NOMO-1 treated with dmso at 0.1 percent for 144 hours (cell line): ENCODE data around the gene AEN.
A peak's percentile ranks its signal among the peaks of the same experiment; 100 is the strongest.
"Not testable (repeated sequence)": the region's sequence is repeated elsewhere in the genome, so short reads cannot be mapped to it uniquely, and the experiment has no call there.

ENCODE experiments used
- DNase-seq: peaks from one replicate; lab custom pipeline; 2025; ENCODE audit not compliant: unreplicated experiment; lab: John Stamatoyannopoulos, UW

The AEN gene

GRCh38 chr15:88630798-88631463 is 9.8 kb downstream of the AEN start:
- DNase-seq, result no peak

- DNase-seq, result no peak
These were observed 10.4 kb downstream of the AEN start for GRCh38 chr15:88631464-88632028.

- DNase-seq, result not testable (repeated sequence)
These were observed 11.7 kb downstream of the AEN start for GRCh38 chr15:88632797-88633196.

DNA sequence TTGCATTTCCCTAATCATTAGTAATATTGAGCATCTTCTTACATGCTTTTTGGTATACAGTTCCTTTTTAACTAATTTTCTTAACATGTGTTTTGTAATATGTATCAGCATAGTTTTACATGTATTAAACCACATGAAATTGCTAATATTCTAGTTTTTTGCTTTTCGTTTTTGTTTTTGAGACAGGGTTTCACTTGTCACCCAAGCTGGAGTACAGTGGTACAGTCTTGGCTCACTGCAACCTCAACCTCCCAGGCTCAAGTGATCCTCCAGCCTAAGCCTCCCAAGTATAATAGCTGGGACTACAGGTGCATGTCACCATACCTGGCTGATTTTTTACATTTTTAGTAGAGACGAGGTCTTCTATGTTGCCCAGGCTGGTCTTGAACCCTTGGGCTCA is 13.3 kb downstream of the AEN start:
- no peak for DNase-seq

GRCh38 chr15:88635318-88635717 is 14.2 kb downstream of the AEN start:
- no peak for DNase-seq

DNA sequence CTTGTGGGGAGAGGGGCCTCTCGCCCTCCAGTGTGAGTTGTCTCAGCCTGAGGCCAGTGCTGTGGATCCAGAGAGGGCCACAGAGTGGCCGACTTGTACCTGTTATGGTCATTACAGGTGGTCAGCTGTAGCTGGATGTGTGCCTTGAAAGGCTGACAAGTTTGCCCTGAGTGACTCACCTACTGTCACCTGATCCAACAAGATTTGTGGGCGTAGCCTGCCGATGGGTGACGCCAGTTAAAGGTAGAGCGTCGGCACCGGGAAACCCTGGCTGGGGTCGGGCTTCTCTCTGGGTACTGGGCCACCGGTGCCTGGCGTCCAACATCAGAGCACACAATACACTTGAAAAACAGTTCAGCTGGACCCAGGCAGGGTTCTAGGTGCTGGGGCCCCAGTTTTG is 14.9 kb downstream of the AEN start:
- DNase-seq, result no peak

DNA sequence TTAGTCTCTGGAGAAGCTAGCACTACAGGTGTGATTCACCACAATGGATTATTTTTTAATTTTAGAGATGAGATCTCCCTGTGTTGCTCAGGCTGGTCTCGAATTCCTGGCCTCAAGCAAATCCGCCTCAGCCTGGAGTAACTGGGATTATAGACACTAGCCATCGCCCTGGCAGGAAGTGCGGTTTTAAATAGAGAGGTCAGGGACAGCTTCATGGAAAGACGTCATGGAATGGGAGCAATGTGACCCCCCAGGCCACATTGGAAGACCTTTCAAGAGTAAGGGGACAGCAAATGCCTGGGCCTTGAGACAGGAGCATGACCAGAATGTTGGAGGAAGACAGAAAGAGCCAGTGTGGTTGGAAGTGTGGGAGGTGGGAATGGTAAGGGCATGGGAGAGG is 15.5 kb downstream of the AEN start:
- no peak for DNase-seq

DNA sequence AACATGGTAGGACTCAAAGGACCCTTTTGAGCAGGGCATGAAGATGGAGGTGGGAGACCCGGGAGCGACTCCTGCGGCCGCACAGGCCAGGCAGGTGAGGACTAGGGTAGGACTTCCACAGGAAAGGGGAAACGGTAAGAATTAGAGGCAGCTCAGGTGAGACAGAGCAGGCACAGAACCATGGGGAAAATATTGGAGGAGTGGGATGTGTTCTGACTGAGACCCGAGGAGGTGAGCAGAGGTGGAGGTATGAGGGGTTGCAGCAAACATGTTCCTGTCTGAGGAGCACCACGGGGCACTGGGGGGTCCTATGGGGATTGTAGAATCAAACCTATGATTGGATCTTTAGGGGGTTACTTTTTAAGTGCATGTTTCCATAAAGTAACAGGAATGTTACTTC is 16.3 kb downstream of the AEN start:
- no peak for DNase-seq

DNA sequence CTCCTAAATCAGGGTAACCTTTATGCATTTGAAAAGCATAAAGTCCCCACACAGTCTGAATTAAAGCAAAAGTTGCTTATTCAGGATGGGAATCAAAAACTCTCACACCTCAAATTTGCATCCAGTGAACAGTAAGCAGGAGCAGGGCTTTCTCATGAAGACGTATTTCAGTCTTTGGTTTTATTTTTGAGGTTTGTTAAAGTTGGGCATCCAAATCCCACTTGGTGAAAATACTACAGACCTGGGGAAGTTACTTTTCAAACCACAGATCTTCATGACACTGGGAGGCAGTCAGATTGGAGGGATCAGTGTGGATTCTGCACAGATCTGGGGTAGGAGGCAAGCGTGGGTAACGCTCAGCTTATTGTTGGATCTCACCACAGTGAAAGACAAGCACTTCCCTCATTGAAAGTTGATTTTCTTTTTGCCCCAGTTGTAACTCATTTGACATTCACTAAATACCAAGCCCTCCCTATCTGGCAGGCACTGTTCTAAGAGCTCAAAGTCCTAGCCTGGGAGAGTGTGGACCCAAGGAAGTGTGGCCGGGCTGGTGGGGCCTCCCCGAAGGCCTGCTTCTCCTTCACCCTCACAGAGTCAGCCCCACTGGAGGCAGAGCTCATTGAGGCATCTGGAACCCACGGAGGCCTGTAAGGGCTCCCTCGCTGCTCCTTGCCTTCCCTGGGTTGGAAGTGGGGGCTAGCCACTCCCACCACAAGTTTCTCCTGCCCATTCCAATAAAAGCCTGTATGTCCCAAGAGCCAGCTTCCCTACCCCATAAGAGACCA is 16.9 kb downstream of the AEN start:
- no peak for DNase-seq

GRCh38 chr15:88638626-88639372 is 17.7 kb downstream of the AEN start, which contains the start of gene ISG20:
Gene ISG20 (plus strand): TSS chr15:88639016. CDS start chr15:88639367, 351 bp downstream.
- peak; percentile 90 for DNase-seq

- no peak for DNase-seq
These were observed 20.9 kb downstream of the AEN start for GRCh38 chr15:88641959-88642452.

GRCh38 chr15:88642514-88642913 is 21.4 kb downstream of the AEN start:
- DNase-seq, result not testable (repeated sequence)

DNA sequence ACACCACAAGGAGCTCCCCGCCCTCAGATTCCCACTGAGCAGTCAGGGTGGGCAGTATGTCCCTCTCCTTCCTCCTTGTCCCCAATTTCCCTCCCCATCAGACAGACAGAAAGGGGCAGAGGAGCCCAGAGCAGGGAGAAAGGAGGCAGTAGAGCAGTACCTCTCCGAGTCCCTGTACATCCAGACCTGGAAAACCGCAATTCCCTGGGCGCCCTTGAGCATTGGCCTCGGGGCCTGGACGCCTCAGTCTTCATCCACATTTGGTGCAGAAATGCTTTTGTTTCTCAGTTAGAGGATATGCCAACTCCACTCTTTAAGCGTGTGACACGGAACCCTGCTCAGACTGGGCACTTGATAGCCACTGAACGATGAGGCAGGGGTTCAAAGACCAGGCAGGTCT is 23.6 kb downstream of the AEN start:
- DNase-seq, result no peak

GRCh38 chr15:88645171-88646087 is 24.3 kb downstream of the AEN start:
- DNase-seq, result no peak

GRCh38 chr15:88646088-88646405 is 24.9 kb downstream of the AEN start:
- DNase-seq, result no peak

- no peak for DNase-seq
These were observed 25.8 kb downstream of the AEN start for GRCh38 chr15:88646951-88647350.

- no peak for DNase-seq
These were observed 26.4 kb downstream of the AEN start for GRCh38 chr15:88647351-88648105.

GRCh38 chr15:88648357-88649214 is 27.4 kb downstream of the AEN start:
- no peak for DNase-seq

DNA sequence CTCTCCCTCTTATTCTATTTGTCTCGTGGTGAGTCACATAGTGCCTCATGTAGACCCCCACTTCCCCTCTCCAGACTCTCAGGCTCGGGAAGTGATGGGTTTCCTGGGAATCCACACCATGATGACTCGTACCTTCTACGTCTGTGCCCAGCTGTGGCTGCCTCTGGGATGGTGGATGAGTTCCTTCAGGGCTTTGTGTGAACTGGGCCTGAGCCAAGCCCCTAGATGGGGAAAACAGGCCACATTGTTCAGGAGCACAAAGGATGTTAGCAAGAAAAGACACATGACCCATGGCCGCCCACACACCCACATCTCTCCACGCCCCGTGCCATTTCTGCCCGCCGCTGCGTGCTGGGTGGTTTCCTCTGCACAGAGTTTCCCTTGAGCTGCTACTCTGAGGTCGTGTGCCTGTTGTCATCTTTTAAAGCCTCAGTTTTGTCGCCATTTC is 28.2 kb downstream of the AEN start:
- no peak for DNase-seq
